H1 (cell line): ENCODE data around the gene CFAP58. TPM values are rescaled to one million over a fixed set of nuclear protein-coding genes. Genes with fewer than 3 reads are reported as not detected.

Source experiments
- CTCF ChIA-PET: fragments of 300-600 bp; sonication (Branson Sonifier 250); formaldehyde crosslinking; loops from one replicate; lab custom pipeline; 2021; ENCODE audit not compliant: partially characterized antibody; lab: Charles Lee
- POLR2A ChIA-PET: fragments of 300-600 bp; sonication (Branson Sonifier 250); formaldehyde crosslinking; loops from one replicate; lab custom pipeline; 2021; ENCODE audit warnings: inconsistent platforms; ENCODE audit not compliant: partially characterized antibody; lab: Charles Lee
- DNase-seq, 2 experiments: peaks; one replicate each; pipeline versions ENCODE4 v3.0.0 to v3.0.0-alpha.2; 2010 to 2022; ENCODE audit warnings: low spot score in 2 of 2, low read depth in 1 of 2, mixed read lengths in 1 of 2
- FAIRE-seq: peaks from 2 replicates; lab custom pipeline; 2011; peaks lifted over from hg19 to GRCh38; lab: Jason Lieb, UNC
- H2AFZ ChIP-seq: 2 replicates; pipeline ENCODE4 v1.8.1; 2012; ENCODE audit warnings: low read length, inconsistent platforms
- H2AK5ac ChIP-seq: 2 replicates; pipeline ENCODE4 v1.6.1; 2013; ENCODE audit warnings: low read depth, low read length
- H2BK120ac ChIP-seq: replicated peaks from 2 replicates; pipeline ENCODE3; 2013; ENCODE audit warnings: low read depth, low read length, inconsistent platforms
- H2BK12ac ChIP-seq: 2 replicates; pipeline ENCODE4 v1.6.1; 2013; ENCODE audit warnings: low read depth, low read length
- H2BK15ac ChIP-seq: 2 replicates; pipeline ENCODE4 v1.6.1; 2013; ENCODE audit warnings: low read length
- H2BK20ac ChIP-seq: 2 replicates; pipeline ENCODE4 v1.6.1; 2013; ENCODE audit warnings: low read length
- H2BK5ac ChIP-seq: 2 replicates; pipeline ENCODE4 v1.6.1; 2013; ENCODE audit warnings: low read depth, low read length
- H3K14ac ChIP-seq: 2 replicates; pipeline ENCODE4 v1.6.1; 2013; ENCODE audit warnings: inconsistent platforms; ENCODE audit not compliant: insufficient read length
- H3K18ac ChIP-seq: 2 replicates; pipeline ENCODE4 v1.6.1; 2013; ENCODE audit warnings: low read length; ENCODE audit errors: extremely low read depth
- H3K23ac ChIP-seq: 2 replicates; pipeline ENCODE4 v1.6.1; 2013; ENCODE audit warnings: inconsistent platforms; ENCODE audit not compliant: insufficient read length
- H3K23me2 ChIP-seq: 2 replicates; pipeline ENCODE4 v1.6.1; 2013; ENCODE audit warnings: low read depth, low read length
- H3K27ac ChIP-seq: 2 replicates; pipeline ENCODE4 v1.6.1; 2011; ENCODE audit warnings: low read depth, low read length, inconsistent platforms
- H3K27me3 ChIP-seq, 4 experiments: replicated peaks in 1 of 4; 1 replicate in 1 of 4; 2 replicates in 3 of 4; pipeline versions ENCODE4 v1.6.1 to v1.8.1; 2011 to 2013; ENCODE audit warnings: low read length in 3 of 4, mild to moderate bottlenecking in 3 of 4, inconsistent platforms in 2 of 4, mixed read lengths in 2 of 4, moderate library complexity in 1 of 4; ENCODE audit not compliant: control insufficient read depth in 3 of 4, insufficient read depth in 3 of 4; ENCODE audit errors: extremely low read depth in 1 of 4
- H3K36me3 ChIP-seq, 4 experiments: 2 replicates each; pipeline versions ENCODE4 v1.6.1 to v1.8.1; 2011 to 2013; ENCODE audit warnings: mild to moderate bottlenecking in 4 of 4, low read length in 3 of 4, moderate library complexity in 2 of 4, control low read depth in 1 of 4, inconsistent platforms in 1 of 4; ENCODE audit not compliant: insufficient read depth in 4 of 4, control insufficient read depth in 2 of 4
- H3K4ac ChIP-seq: replicated peaks from 2 replicates; pipeline ENCODE3; 2013; ENCODE audit warnings: low read length, low read depth, mixed read lengths, inconsistent platforms; ENCODE audit not compliant: insufficient read length
- H3K4me1 ChIP-seq, 4 experiments: replicated peaks in 1 of 4; 1 replicate in 1 of 4; 2 replicates in 3 of 4; pipeline versions ENCODE4 v1.6.1 to v1.8.1; 2011 to 2013; ENCODE audit warnings: low read length in 3 of 4, inconsistent platforms in 2 of 4, mixed read lengths in 1 of 4; ENCODE audit not compliant: insufficient read depth in 4 of 4, control insufficient read depth in 3 of 4
- H3K4me2 ChIP-seq, 2 experiments: 2 replicates each; pipeline versions ENCODE4 v1.6.1 to v1.8.1; 2011 to 2013; ENCODE audit warnings: low read depth in 2 of 2, low read length in 2 of 2, control low read depth in 1 of 2, inconsistent platforms in 1 of 2, mild to moderate bottlenecking in 1 of 2; ENCODE audit not compliant: insufficient read depth in 1 of 2
- H3K4me3 ChIP-seq, 4 experiments: fragments of 200-600, 300-600 bp in 1 of 4; sonication (generic), shearing (Covaris generic), sonication (Bioruptor Twin) in 1 of 4; 2 replicates each; pipeline versions ENCODE4 v1.5.1 to v1.8.1; 2011 to 2016; ENCODE audit warnings: low read length in 4 of 4, low read depth in 3 of 4, control low read depth in 2 of 4, inconsistent platforms in 2 of 4, mild to moderate bottlenecking in 2 of 4, mixed read lengths in 1 of 4, moderate library complexity in 1 of 4; ENCODE audit not compliant: insufficient read depth in 2 of 4; ENCODE audit errors: extremely low read depth in 1 of 4
- H3K56ac ChIP-seq: replicated peaks from 2 replicates; pipeline ENCODE3; 2013; ENCODE audit warnings: low read depth, mild to moderate bottlenecking, mixed read lengths, low read length, inconsistent platforms; ENCODE audit not compliant: insufficient read length
- H3K79me1 ChIP-seq: 2 replicates; pipeline ENCODE4 v1.6.1; 2013; ENCODE audit warnings: low read depth, low read length, control low read depth
- H3K79me2 ChIP-seq, 2 experiments: 2 replicates each; pipeline versions ENCODE4 v1.6.1 to v1.8.1; 2012 to 2013; ENCODE audit warnings: low read length in 2 of 2, mild to moderate bottlenecking in 2 of 2, inconsistent platforms in 1 of 2; ENCODE audit not compliant: insufficient read depth in 2 of 2, control insufficient read depth in 1 of 2
- H3K9ac ChIP-seq, 4 experiments: replicated peaks in 1 of 4; 1 replicate in 1 of 4; 2 replicates in 3 of 4; pipeline versions ENCODE4 v1.6.1 to v1.8.1; 2011 to 2013; ENCODE audit warnings: low read depth in 3 of 4, low read length in 3 of 4, control low read depth in 2 of 4, mild to moderate bottlenecking in 2 of 4, moderate library complexity in 2 of 4, inconsistent platforms in 1 of 4; ENCODE audit errors: extremely low read depth in 1 of 4
- H3K9me3 ChIP-seq, 2 experiments: 2 replicates each; pipeline versions ENCODE4 v1.6.1 to v1.8.1; 2012 to 2013; ENCODE audit warnings: mild to moderate bottlenecking in 2 of 2, moderate library complexity in 2 of 2, control low read depth in 1 of 2, inconsistent platforms in 1 of 2, low read depth in 1 of 2, low read length in 1 of 2, mixed read lengths in 1 of 2; ENCODE audit not compliant: insufficient read depth in 2 of 2
- H4K20me1 ChIP-seq, 2 experiments: replicated peaks in 1 of 2; 2 replicates each; pipeline versions ENCODE3 to v1.8.1; 2011 to 2013; ENCODE audit warnings: inconsistent platforms in 2 of 2, low read length in 2 of 2, mild to moderate bottlenecking in 1 of 2; ENCODE audit not compliant: insufficient read depth in 2 of 2, control insufficient read depth in 1 of 2
- H4K5ac ChIP-seq: 2 replicates; pipeline ENCODE4 v1.6.1; 2013; ENCODE audit warnings: low read length, low read depth, mixed read lengths, inconsistent platforms; ENCODE audit not compliant: insufficient read length
- H4K8ac ChIP-seq: 2 replicates; pipeline ENCODE4 v1.8.0; 2013; ENCODE audit warnings: mild to moderate bottlenecking, moderate library complexity, low read length, inconsistent platforms; ENCODE audit not compliant: insufficient read depth; ENCODE audit errors: extremely low read depth
- H4K91ac ChIP-seq: replicated peaks from 2 replicates; pipeline ENCODE3; 2013; ENCODE audit warnings: low read length, mixed read lengths, inconsistent platforms; ENCODE audit not compliant: insufficient read length
- EZH2 ChIP-seq: fragments of 200-600 bp; sonication (generic); IDR thresholded peaks from 2 replicates; pipeline ENCODE4 v1.7.1; 2012; ENCODE audit warnings: low read depth, mild to moderate bottlenecking, moderate library complexity, low read length, inconsistent platforms; ENCODE audit not compliant: severe bottlenecking
- GTF2F1 ChIP-seq: IDR thresholded peaks from 2 replicates; pipeline ENCODE4 v1.6.1; 2012; ENCODE audit warnings: low read depth, low read length, improper control_type of control experiment, borderline replicate concordance
- HDAC6 ChIP-seq: IDR thresholded peaks from one replicate; pipeline ENCODE4 v1.7.1; 2012; ENCODE audit warnings: low read depth, mild to moderate bottlenecking, inconsistent platforms, low read length, moderate library complexity
- JUND ChIP-seq: IDR thresholded peaks from 2 replicates; pipeline ENCODE4 v1.6.1; 2011; ENCODE audit warnings: mild to moderate bottlenecking, improper control_type of control experiment, low read length
- MAFK ChIP-seq: IDR thresholded peaks from 2 replicates; pipeline ENCODE4 v1.6.1; 2012; ENCODE audit warnings: low read depth, mild to moderate bottlenecking, improper control_type of control experiment, low read length
- PHF8 ChIP-seq: fragments of 200-600 bp; sonication (generic); conservative IDR thresholded peaks from 2 replicates; pipeline ENCODE4 v1.7.1; 2012; ENCODE audit warnings: low read depth, mild to moderate bottlenecking, inconsistent platforms, low read length, moderate library complexity
- SIRT6 ChIP-seq: IDR thresholded peaks from one replicate; pipeline ENCODE4 v1.7.1; 2012; ENCODE audit warnings: low read length, inconsistent platforms
- SIX5 ChIP-seq: IDR thresholded peaks from 2 replicates; pipeline ENCODE4 v1.6.1; 2011; ENCODE audit warnings: mild to moderate bottlenecking, low read depth, low read length
- WGBS, 2 experiments: shearing (Covaris generic) in 1 of 2; methylation state at CpG; one replicate each; pipeline versions ENCODE4 v1.1.6 to v1.1.7; 2013 to 2015; ENCODE audit warnings: low lambda C conversion rate in 2 of 2, mixed read lengths in 2 of 2, inconsistent platforms in 1 of 2, low coverage in 1 of 2, missing lambda C conversion rate in 1 of 2; ENCODE audit not compliant: insufficient replicate concordance in 2 of 2, insufficient coverage in 1 of 2, insufficient read length in 1 of 2; ENCODE audit errors: extremely low coverage in 1 of 2, missing lambda C conversion rate in 1 of 2; 5-methylcytosine and 5-hydroxymethylcytosine counted together
- polyA plus RNA-seq, 7 experiments: library from polyadenylated mRNA; depleted of rRNA in 3 of 7; stranded (reverse) in 5 of 7; unstranded in 2 of 7; fragments of >200 nt in 5 of 7; fragments of 200-250 nt in 2 of 7; gene quantifications; 1 replicate in 5 of 7; 2 replicates in 1 of 7; 4 replicates in 1 of 7; pipeline versions ENCODE4 v1.2.1 to v1.2.3, GENCODE V29; 2011 to 2013; ENCODE audit warnings: missing spikeins in 2 of 7, mixed read lengths in 2 of 7
- total RNA-seq: library from RNA; stranded (reverse); fragmentation: NEBNext Ultra II Directional; extraction: Animal tissue kit (Norgen Biotek cat#: 25700); gene quantifications from 2 replicates; pipeline ENCODE4 v1.2.1, GENCODE V29; 2021

The CFAP58 gene
- total and polyA plus RNA-seq, 2 of the 8 experiments (the other 6 are each of a cell fraction or from before 2014, with no cell fraction given), result 0.32 to 0.71 TPM

DNA sequence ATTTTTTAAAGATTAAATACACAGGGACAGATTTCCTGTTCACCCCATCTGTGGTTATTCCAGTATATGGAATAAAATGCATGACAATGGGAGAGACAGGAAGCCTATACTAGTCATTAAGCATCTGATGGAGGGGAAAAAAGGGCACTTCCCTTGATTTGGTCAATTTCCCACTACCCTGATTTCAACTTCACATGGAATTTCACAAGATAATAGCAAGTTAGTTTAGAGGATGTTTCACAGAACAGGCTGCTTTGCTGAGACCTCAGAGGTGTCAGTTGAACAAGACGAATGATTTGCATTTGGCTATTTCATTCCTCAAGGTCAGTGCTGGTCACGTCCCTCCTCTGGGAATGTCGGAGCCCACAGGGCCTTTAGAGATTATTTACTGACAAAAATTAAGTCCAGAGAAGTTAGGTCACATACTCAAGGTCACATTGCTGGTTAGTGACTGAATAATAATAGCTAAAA, 10.7 kb upstream of the CFAP58 start:
- no peak overlapping the region for H3K4me2 ChIP-seq
- 76% methylated on average over 3 of the region's 3 CpGs; no CpG with 5 or more reads in 1 of the 2 experiments for WGBS, 2 experiments

More for the DNA sequence above, 10.7 kb upstream of the CFAP58 start:
- Histone ChIP-seq H3K23ac (no peak overlapping the region), H4K8ac (no peak overlapping the region), H3K23me2 (peaks cover 5% of the 10 kb centered on the region; the same call in 1 of the 2 replicates), H3K9ac (no peak overlapping the region), H2AFZ (no peak overlapping the region), H3K27me3 (peaks cover 0 to 2% (median 0%) of the 10 kb centered on the region in 4 experiments; a peak in 1 of 7 replicates), H3K18ac (no peak overlapping the region), H3K4ac (no peak overlapping the region), H3K79me2 (no peaks in the 10 kb centered on the region), H3K14ac (no peak overlapping the region), H3K79me1 (no peaks in the 10 kb centered on the region), H3K4me3 (no peak overlapping the region), H4K20me1 (no peaks in the 10 kb centered on the region), H4K91ac (no peak overlapping the region), H3K27ac (no peak overlapping the region), H2BK5ac (no peak overlapping the region), H2AK5ac (no peak overlapping the region), H3K4me1 (peaks cover 5 to 11% (median 6%) of the 10 kb centered on the region in 4 experiments; a peak in 6 of 7 replicates), H4K5ac (no peak overlapping the region), H2BK12ac (no peak overlapping the region), H3K56ac (no peak overlapping the region), H2BK120ac (no peak overlapping the region), H2BK20ac (no peak overlapping the region), H2BK15ac (no peak overlapping the region), H3K36me3 (no peaks in the 10 kb centered on the region), H3K9me3 (no peaks in the 10 kb centered on the region)
- FAIRE-seq (no peak), DNase-seq (no peak)
- CTCF ChIA-PET, result interaction anchor here (0.6 to 17.2 kb wide), 5 partner anchors 11 to 48 kb away, joined by 3 to 379 read pairs (median 5); partner anchors contain the start of gene CFAP58
- POLR2A ChIA-PET, result interaction anchor here (1.0 kb wide), 1 partner anchor 9 kb away, joined by 4 read pairs; no protein-coding TSS in a partner anchor
- TF ChIP-seq GTF2F1 (no peak), PHF8 (no peak), SIRT6 (no peak), HDAC6 (no peak), SIX5 (no peak), JUND (no peak), MAFK (no peak), EZH2 (no peak)
